GM23248 (cell line): ENCODE measurements around the gene DNAJC17.

Experiments used
- EZH2 ChIP-seq: fragments of 200-600 bp; sonication (generic); IDR thresholded peaks from 2 replicates; pipeline ENCODE4 v1.6.1; 2018; ENCODE audit warnings: antibody characterized with exemption, mild to moderate bottlenecking; ENCODE audit not compliant: insufficient read depth, poor library complexity, severe bottlenecking
- EZH2phosphoT487 ChIP-seq: fragments of 200-600 bp; sonication (generic); IDR thresholded peaks from 2 replicates; pipeline ENCODE4 v1.6.1; 2018; ENCODE audit warnings: antibody characterized with exemption, moderate library complexity, mild to moderate bottlenecking, low read depth; ENCODE audit not compliant: insufficient read depth

DNA sequence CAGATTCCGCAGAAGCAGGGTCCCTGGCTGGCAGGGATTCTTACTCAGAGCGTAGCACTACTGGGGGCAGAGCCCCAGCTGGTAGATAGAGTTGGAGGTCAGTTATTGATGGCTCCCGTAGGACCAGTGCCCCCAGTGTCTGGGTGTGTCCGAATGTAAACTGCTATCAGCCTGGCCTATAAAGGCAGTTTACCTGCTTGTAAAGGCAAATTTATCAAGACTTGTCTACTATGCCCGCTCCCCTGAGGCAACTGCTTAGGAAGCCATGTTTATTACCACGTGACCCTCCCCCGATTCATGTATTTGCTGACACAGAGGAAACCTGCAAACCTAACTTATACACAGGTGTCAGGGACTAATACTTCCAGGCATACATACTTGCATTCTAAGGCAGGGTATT, 21.8 kb upstream of the DNAJC17 start:
- no peak for TF ChIP-seq EZH2
- TF ChIP-seq EZH2phosphoT487 = no peak
